ENCODE data around the gene ZP1. TPM values are rescaled to one million over a fixed set of nuclear protein-coding genes. Genes with fewer than 3 reads are reported as not detected.

ZP1 gene
- total RNA-seq, 4 donors from 2014 or later: 0.94 to 5.5 TPM; not detected in 2

DNA sequence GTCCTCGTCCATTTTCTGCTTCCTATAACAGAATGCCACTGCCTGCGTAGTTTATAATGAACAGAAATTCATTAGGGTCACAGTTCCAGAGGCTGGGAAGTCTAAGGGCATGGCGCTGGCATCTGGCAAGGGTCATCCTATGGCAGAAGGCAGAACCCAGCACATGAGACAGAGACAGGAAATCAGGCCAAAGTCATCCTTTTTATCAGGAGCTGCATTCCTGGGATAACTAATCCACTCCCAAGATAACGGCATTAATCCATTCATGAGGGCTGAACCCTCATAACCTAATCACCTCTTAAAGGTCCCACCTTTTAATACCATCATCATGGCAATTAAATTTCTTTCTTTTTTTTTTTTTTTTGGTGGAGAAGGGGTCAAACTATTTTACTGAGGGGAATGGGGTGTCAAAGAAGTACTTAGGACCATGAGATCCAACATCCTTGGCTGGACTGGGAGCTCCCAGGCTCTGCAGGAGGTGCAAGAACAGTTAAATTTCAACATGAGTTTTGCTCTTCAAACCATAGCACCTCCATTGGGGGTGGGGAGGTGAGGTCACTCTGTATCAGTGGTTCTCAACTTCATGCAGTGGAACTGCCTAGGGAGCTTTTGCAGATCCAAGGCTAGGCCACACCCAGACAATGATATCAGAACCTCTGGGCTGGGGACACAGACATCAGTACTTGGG lies 51.1 kb downstream of the ZP1 start:
- DNase-seq (ENCODE audit: low spot score in 2 of 2): peak in 1 of 2 donors; percentile 37
- Histone ChIP-seq H3K27ac (no peak overlapping the region), H3K4me1 (peaks cover 59% of the 10 kb centered on the region), H3K27me3 (no peaks in the 10 kb centered on the region), H3K9me3 (no peaks in the 10 kb centered on the region), H3K4me3 (no peak overlapping the region), H3K36me3 (peaks cover 35% of the 10 kb centered on the region)
- TF ChIP-seq, protein P1, sequence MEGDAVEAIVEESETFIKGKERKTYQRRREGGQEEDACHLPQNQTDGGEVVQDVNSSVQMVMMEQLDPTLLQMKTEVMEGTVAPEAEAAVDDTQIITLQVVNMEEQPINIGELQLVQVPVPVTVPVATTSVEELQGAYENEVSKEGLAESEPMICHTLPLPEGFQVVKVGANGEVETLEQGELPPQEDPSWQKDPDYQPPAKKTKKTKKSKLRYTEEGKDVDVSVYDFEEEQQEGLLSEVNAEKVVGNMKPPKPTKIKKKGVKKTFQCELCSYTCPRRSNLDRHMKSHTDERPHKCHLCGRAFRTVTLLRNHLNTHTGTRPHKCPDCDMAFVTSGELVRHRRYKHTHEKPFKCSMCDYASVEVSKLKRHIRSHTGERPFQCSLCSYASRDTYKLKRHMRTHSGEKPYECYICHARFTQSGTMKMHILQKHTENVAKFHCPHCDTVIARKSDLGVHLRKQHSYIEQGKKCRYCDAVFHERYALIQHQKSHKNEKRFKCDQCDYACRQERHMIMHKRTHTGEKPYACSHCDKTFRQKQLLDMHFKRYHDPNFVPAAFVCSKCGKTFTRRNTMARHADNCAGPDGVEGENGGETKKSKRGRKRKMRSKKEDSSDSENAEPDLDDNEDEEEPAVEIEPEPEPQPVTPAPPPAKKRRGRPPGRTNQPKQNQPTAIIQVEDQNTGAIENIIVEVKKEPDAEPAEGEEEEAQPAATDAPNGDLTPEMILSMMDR (IDR thresholded peaks at IDR 0.05): no peak
- no peak for TF ChIP-seq EP300 (IDR thresholded peaks at IDR 0.05)
- no peak for TF ChIP-seq POLR2AphosphoS5 (IDR thresholded peaks at IDR 0.05)
- no peak for TF ChIP-seq POLR2A (IDR thresholded peaks at IDR 0.05)
- WGBS: 91% methylated on average over 4 of the region's 4 CpGs

DNA sequence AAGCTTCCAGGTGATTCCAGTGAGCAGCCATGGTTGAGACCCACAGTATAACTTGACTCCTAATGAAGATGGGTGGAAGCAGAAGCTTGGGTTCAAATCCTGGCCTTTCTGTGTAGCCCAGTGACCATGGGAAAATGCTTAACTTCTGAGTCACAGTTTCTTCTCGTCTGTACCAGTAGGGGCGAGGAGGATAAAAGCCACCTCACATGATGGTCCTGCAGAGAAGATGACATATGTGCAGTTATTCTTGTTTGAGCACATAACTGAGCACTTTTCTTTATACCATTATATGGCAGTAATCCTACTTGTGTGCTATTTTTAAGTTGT lies 51.6 kb downstream of the ZP1 start:
- no peak overlapping the region for H3K4me3 ChIP-seq
- H3K36me3 ChIP-seq: peaks cover 35% of the 10 kb centered on the region
- 48% methylated on average over 2 of the region's 2 CpGs for WGBS
- TF ChIP-seq POLR2AphosphoS5 (IDR thresholded peaks at IDR 0.05): no peak
- TF ChIP-seq, protein P1 (IDR thresholded peaks at IDR 0.05): no peak
- TF ChIP-seq EP300 (IDR thresholded peaks at IDR 0.05): no peak
- no peak for TF ChIP-seq POLR2A (IDR thresholded peaks at IDR 0.05)
- no peak for DNase-seq (ENCODE audit: low spot score in 2 of 2)
- H3K9me3 ChIP-seq: no peaks in the 10 kb centered on the region
- H3K27me3 ChIP-seq: no peaks in the 10 kb centered on the region
- H3K4me1 ChIP-seq: peaks cover 60% of the 10 kb centered on the region
- no peak overlapping the region for H3K27ac ChIP-seq

DNA sequence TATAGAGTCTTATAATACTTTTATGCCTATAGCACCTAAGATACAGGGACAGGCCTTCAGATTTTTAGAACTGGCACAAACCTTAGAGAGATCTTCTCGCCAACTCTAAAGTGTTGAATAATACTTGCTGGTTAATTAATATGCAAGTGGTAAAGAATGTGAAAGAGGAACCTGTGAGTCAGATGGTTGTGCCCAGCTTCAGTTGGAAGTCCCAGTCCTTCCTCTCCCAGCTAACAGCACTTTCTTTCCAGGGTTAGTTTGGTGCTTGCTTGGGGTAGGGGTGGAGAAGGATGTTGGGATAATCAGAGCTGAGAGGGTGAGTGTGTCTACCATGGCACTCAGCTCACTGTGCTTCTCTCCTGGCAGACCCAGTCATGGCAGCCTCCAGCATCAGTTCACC lies 52.0 kb downstream of the ZP1 start:
- H3K27ac ChIP-seq: no peak overlapping the region
- TF ChIP-seq EP300 (IDR thresholded peaks at IDR 0.05) (no peak), POLR2AphosphoS5 (IDR thresholded peaks at IDR 0.05) (no peak), POLR2A (IDR thresholded peaks at IDR 0.05) (no peak)
- TF ChIP-seq, protein P1 (IDR thresholded peaks at IDR 0.05): no peak

DNA sequence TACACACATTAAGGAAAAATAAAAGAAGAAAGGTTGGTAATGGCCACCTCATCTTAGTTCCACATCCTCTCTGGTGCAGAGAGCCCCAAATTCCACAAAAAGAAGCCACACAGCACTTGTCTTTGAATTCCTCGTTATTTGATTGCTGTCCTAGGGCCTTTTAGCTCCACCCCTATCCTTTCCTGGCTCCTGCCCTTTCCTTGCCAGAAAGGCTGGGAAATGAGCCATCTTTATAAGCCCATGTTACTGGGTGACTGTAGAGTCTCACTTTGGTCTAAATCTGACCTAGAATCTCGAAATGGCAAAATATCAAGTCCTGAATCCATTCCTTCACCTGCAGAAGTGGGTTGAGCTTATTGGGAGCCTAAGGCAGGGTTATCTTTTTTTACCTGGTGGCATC lies 52.6 kb downstream of the ZP1 start:
- H3K9me3 ChIP-seq: no peaks in the 10 kb centered on the region
- H3K27me3 ChIP-seq: peaks cover 6% of the 10 kb centered on the region
- TF ChIP-seq POLR2A (IDR thresholded peaks at IDR 0.05): no peak
- TF ChIP-seq, protein P1 (IDR thresholded peaks at IDR 0.05): no peak
- no peak for TF ChIP-seq EP300 (IDR thresholded peaks at IDR 0.05)
- no peak for TF ChIP-seq POLR2AphosphoS5 (IDR thresholded peaks at IDR 0.05)
- no peak overlapping the region for H3K4me3 ChIP-seq
- no peak overlapping the region for H3K27ac ChIP-seq
- peaks cover 64% of the 10 kb centered on the region for H3K4me1 ChIP-seq
- peaks cover 35% of the 10 kb centered on the region for H3K36me3 ChIP-seq
- WGBS: 48% methylated on average over 2 of the region's 2 CpGs
- no peak for DNase-seq (ENCODE audit: low spot score in 2 of 2)

More for the DNA sequence above, 52.0 kb downstream of the ZP1 start:
- Histone ChIP-seq H3K27me3 (no peaks in the 10 kb centered on the region), H3K36me3 (peaks cover 35% of the 10 kb centered on the region), H3K4me1 (peaks cover 64% of the 10 kb centered on the region), H3K9me3 (no peaks in the 10 kb centered on the region), H3K4me3 (no peak overlapping the region)
- 59% methylated on average over 1 of the region's 1 CpG for WGBS
- DNase-seq (ENCODE audit: low spot score in 2 of 2): no peak

DNA sequence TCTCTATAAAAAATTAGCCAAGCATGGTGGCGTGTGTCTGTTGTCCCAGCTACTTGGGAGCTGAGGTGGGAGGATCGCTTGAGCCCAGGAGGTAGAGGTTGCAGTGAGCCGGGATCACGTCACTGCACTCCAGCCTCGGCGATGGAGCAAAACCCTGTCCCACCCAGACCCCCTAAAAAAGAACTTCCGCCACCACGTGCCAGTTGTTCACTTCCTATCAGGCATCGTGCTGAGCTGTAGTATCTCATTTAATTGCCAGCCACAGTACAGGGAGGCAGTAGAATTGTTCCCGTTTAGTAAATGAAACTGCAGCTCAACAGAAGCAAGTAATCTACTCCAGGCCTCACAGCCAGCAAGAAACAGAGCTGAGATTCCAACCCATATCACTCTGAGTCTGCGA lies 53.9 kb downstream of the ZP1 start:
- DNase-seq (ENCODE audit: low spot score in 2 of 2): peak in 1 of 2 donors; percentile 46
- Histone ChIP-seq H3K27me3 (peaks cover 7% of the 10 kb centered on the region), H3K27ac (no peak overlapping the region), H3K36me3 (peaks cover 35% of the 10 kb centered on the region), H3K4me1 (peaks cover 59% of the 10 kb centered on the region), H3K4me3 (no peak overlapping the region), H3K9me3 (no peaks in the 10 kb centered on the region)
- WGBS: 90% methylated on average over 11 of the region's 11 CpGs
- TF ChIP-seq POLR2AphosphoS5 (IDR thresholded peaks at IDR 0.05) (no peak), POLR2A (IDR thresholded peaks at IDR 0.05) (no peak), EP300 (IDR thresholded peaks at IDR 0.05) (no peak)
- TF ChIP-seq, protein P1 (IDR thresholded peaks at IDR 0.05): no peak
